GM20000 (cell line): Measurements from ENCODE around the gene CD109.
"Not testable (repeated sequence)": the region's sequence is repeated elsewhere in the genome, so short reads cannot be mapped to it uniquely, and the experiment has no call there.

Experiments used
- DNase-seq: peaks from one replicate; pipeline ENCODE4 v3.0.0; 2012; ENCODE audit warnings: low spot score
- CTCF ChIP-seq: IDR thresholded peaks from 2 replicates; pipeline ENCODE4 v1.5.1; 2012; ENCODE audit warnings: mild to moderate bottlenecking, control low read depth; ENCODE audit errors: extremely low read depth, missing control alignments

CD109 gene

GRCh38 chr6:73797861-73798260 lies 101.9 kb downstream of the CD109 start:
- DNase-seq: no peak
- no peak for TF ChIP-seq CTCF

DNA sequence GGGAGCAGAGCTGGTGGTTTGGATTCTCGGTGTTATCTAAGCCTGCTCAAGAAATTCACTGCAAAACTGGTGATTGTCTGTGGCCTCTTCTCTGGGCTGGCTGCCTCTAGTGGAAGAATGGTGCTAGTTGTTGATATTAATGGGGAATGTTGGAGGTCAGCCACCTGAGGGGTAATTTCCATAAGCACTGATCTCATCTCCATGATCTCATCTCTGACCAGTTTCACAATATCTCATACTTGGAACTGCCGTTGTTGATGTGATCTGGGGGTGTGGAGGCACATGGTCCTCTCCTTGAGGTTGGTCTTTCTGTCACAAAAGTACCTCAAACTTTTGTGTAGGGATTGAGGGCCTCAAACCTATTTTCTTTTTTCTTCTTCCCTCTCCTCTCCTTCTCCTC lies 102.6 kb downstream of the CD109 start:
- TF ChIP-seq CTCF: no peak
- peak; percentile 58 for DNase-seq

- no peak for DNase-seq
- TF ChIP-seq CTCF: no peak
Observed at GRCh38 chr6:73800997-73801396, 105.0 kb downstream of the CD109 start.

GRCh38 chr6:73801652-73802268 lies 105.8 kb downstream of the CD109 start:
- DNase-seq: no peak
- TF ChIP-seq CTCF: no peak

- TF ChIP-seq CTCF: no peak
- no peak for DNase-seq
Observed at GRCh38 chr6:73802366-73802765, 106.4 kb downstream of the CD109 start.

DNA sequence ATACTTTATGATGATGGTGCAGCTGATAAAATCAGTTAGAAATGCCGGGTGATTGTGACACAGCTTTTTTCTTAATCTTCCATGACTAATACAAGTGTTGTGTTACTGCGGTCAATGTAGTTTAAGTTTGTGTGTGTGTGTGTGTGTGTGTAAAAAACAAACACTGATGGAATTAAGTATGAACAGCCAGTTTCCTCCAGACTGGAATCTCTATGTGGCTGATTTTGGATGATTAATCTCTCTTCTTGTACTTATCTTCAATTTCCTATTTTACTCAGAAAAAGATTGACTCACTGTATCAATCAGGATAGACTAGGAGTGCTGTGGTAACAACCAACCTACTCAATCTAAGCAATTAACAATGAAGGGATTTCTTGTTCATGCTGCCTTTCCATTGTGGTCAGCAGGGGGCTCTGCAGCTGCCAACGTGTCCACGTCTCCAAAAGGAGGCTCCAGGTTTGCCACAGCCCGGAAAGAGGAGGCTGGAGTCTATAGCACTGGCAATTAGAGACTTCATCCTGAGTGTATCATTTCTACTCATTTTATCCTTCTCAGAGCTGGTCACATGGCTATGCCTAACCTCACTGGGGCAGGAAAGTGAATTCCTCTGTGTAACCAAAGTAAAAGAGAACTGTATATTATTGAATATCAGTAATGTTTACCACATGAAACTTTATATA lies 107.7 kb downstream of the CD109 start:
- peak; percentile 34 for TF ChIP-seq CTCF

DNA sequence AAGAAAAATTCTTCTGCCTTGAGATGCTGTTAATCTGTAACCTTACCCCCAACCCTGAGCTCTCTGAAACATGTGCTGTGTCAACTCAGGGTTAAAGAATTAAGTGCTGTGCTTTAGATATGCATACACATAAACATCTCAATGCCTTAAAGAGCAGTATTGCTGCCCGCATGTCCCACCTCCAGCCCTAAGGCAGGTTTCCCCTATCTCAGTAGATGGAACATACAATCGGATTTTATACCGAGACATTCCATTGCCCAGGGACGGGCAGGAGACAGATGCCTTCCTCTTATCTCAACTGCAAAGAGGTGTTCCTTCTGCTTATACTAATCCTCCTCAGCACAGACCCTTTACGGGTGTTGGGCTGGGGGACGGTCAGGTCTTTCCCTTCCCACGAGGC lies 109.2 kb downstream of the CD109 start:
- not testable (repeated sequence) for DNase-seq

More for the DNA sequence above, 107.7 kb downstream of the CD109 start:
- no peak for DNase-seq

GRCh38 chr6:73805982-73806381 lies 110.0 kb downstream of the CD109 start:
- not testable (repeated sequence) for DNase-seq
